ENCODE data around the gene DCAF5. TPM values are rescaled to one million over a fixed set of nuclear protein-coding genes. Genes with fewer than 3 reads are reported as not detected.
"Not testable (repeated sequence)": the region's sequence is repeated elsewhere in the genome, so short reads cannot be mapped to it uniquely, and the experiment has no call there.

The DCAF5 gene
- total RNA-seq, 2 donors from 2014 or later, result 20.5 to 25.4 TPM

DNA sequence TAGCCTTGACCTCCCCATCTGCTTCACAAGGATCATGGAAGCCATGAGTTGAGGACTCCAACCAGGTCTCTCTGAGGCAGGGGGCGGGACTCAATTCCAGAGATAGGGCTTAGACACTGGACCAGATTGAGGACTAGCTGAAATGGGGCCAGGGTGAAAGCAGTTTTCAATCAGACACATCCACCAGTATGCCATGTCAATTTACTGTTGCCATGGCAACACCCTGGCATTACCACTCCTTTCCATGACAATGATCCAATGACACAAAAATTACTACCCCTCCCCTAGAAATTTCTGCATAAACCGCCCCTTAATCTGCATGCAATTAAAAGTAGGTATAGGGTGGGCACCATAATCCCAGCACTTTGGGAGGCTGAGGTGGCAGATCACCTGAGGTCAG, 18.6 kb upstream of the DCAF5 start:
- no peak overlapping the region for H3K27ac ChIP-seq
- ATAC-seq, result no peak

DNA sequence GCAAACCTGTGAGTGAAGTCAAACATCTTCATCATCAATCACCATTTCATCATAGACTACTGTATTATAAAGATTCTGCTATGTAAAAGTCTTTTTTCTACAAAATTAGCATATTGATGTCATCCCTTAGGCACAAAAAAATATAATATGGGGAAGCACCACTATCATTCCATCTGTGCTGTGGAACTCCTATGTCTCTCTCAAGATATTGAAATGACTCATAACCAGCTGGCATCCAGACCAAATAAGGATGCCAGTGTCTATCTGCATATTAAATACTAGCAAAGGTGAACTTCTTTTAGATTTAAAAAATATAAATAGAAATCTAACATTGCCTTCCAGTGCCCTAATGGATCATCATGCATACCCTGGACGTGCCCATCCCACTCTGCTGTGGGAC, 17.9 kb upstream of the DCAF5 start:
- Histone ChIP-seq H3K4me1 (no peaks in the 10 kb centered on the region), H3K4me3 (no peak overlapping the region), H3K27me3 (no peaks in the 10 kb centered on the region), H3K9me3 (no peaks in the 10 kb centered on the region), H3K36me3 (replicated peaks in 1 of 2; ENCODE audit: insufficient read depth in 1 of 2, low read depth in 2 of 2) (no peaks in the 10 kb centered on the region), H3K27ac (no peak overlapping the region)
- ATAC-seq (no peak), DNase-seq (no peak)
- no peak for TF ChIP-seq POLR2A (IDR thresholded peaks at IDR 0.05)
- TF ChIP-seq, protein P1, sequence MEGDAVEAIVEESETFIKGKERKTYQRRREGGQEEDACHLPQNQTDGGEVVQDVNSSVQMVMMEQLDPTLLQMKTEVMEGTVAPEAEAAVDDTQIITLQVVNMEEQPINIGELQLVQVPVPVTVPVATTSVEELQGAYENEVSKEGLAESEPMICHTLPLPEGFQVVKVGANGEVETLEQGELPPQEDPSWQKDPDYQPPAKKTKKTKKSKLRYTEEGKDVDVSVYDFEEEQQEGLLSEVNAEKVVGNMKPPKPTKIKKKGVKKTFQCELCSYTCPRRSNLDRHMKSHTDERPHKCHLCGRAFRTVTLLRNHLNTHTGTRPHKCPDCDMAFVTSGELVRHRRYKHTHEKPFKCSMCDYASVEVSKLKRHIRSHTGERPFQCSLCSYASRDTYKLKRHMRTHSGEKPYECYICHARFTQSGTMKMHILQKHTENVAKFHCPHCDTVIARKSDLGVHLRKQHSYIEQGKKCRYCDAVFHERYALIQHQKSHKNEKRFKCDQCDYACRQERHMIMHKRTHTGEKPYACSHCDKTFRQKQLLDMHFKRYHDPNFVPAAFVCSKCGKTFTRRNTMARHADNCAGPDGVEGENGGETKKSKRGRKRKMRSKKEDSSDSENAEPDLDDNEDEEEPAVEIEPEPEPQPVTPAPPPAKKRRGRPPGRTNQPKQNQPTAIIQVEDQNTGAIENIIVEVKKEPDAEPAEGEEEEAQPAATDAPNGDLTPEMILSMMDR (IDR thresholded peaks at IDR 0.05), result no peak
- WGBS, 2 donors, result 89 to 100% methylated on average over 1 of the region's 1 CpG
- intact Hi-C loops (cut with DNase I), result no loop called here

More for the DNA sequence above, 18.6 kb upstream of the DCAF5 start:
- Histone ChIP-seq H3K4me1 (no peaks in the 10 kb centered on the region), H3K4me3 (no peak overlapping the region), H3K27me3 (no peaks in the 10 kb centered on the region), H3K36me3 (replicated peaks in 1 of 2; ENCODE audit: insufficient read depth in 1 of 2, low read depth in 2 of 2) (no peaks in the 10 kb centered on the region), H3K9me3 (no peaks in the 10 kb centered on the region)
- 70 to 75% methylated on average over 2 of the region's 2 CpGs for WGBS, 2 donors
- TF ChIP-seq, protein P1 (IDR thresholded peaks at IDR 0.05), result no peak
- TF ChIP-seq POLR2A (IDR thresholded peaks at IDR 0.05), result no peak
- intact Hi-C loops (cut with DNase I), result no loop called here
- DNase-seq, result no peak

DNA sequence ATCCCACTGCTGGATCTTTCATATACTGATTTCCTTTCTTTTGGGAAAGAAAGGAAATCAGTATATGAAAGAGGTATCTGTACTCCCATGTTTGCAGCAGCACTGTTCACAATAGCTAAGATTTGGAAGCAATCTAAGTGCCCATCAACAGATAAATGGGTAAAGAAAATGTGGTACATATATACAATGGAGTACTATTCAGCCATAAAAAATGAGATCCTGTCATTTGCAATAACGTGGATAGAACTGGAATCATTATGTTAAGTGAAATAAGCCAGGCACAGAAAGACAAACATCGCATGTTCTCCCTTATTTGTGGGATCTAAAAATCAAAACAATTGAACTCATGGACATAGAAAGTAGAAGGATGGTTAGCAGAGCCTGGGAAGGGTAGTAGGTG, 12.9 kb upstream of the DCAF5 start:
- intact Hi-C loops (cut with DNase I); H3K27me3 ChIP-seq; H3K36me3 ChIP-seq (replicated peaks in 1 of 2; ENCODE audit: insufficient read depth in 1 of 2, low read depth in 2 of 2); ATAC-seq; DNase-seq; H3K9me3 ChIP-seq; H3K27ac ChIP-seq; H3K4me1 ChIP-seq; H3K4me3 ChIP-seq: not testable (repeated sequence)
- WGBS, 2 donors, result 81 to 86% methylated on average over 2 of the region's 2 CpGs

DNA sequence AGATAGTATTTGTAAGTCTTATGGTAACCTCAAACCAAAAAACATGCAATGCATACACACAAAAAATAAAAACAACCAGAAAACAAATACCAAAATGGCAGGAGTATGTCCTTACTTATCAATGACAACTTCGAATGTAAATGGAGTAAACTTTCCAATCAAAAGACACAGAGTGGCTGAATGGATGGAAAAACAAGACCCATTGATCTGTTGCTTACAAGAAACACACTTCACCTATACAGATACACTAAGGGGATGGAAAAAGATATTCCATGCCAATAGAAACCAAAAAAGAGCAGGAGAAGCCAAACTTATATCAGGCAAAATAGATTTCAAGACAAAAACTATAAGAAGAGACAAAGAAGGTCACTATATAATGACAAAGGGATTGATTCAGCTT, 8.7 kb upstream of the DCAF5 start:
- no peaks in the 10 kb centered on the region for H3K9me3 ChIP-seq
- no peak overlapping the region for H3K4me3 ChIP-seq
- DNase-seq, result no peak
- no peak for ATAC-seq
- WGBS, 2 donors, result 70 to 73% methylated on average over 1 of the region's 1 CpG
- intact Hi-C loops (cut with DNase I), result no loop called here
- H3K4me1 ChIP-seq, result no peaks in the 10 kb centered on the region
- TF ChIP-seq, protein P1 (IDR thresholded peaks at IDR 0.05), result no peak
- TF ChIP-seq POLR2A (IDR thresholded peaks at IDR 0.05), result no peak
- H3K27me3 ChIP-seq, result no peaks in the 10 kb centered on the region
- H3K27ac ChIP-seq, result no peak overlapping the region
- H3K36me3 ChIP-seq (replicated peaks in 1 of 2; ENCODE audit: insufficient read depth in 1 of 2, low read depth in 2 of 2), result no peaks in the 10 kb centered on the region

DNA sequence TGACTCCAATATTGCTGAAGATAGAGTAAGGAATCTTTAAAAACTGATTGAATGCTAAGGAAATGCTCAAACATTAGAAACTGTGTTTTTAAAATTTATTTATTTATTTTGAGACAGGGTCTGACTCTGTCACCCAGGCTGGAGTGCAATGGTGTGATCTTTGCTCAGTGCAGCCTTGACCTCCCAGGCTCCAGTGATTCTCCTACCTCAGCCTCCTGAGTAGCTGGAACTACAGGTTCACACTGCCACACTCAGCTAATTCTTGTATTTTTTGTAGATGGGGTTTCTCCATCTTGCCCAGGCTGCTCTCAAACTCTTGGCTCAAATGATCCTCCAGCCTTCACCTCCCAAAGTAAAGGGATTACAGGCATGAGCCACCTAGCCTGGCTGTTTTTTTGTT, 3.3 kb upstream of the DCAF5 start:
- Histone ChIP-seq H3K4me3 (no peak overlapping the region), H3K27me3 (no peaks in the 10 kb centered on the region), H3K4me1 (peaks cover 14% of the 10 kb centered on the region), H3K9me3 (no peaks in the 10 kb centered on the region), H3K27ac (no peak overlapping the region), H3K36me3 (replicated peaks in 1 of 2; ENCODE audit: insufficient read depth in 1 of 2, low read depth in 2 of 2) (no peaks in the 10 kb centered on the region)
- no peak for ATAC-seq
- intact Hi-C loops (cut with DNase I), result no loop called here
- TF ChIP-seq POLR2A (IDR thresholded peaks at IDR 0.05), result no peak
- TF ChIP-seq, protein P1 (IDR thresholded peaks at IDR 0.05), result no peak
- no peak for DNase-seq
